H1 (cell line): ENCODE measurements around the gene GPALPP1. TPM values are rescaled to one million over a fixed set of nuclear protein-coding genes. Genes with fewer than 3 reads are reported as not detected.

Experiments used
- CTCF ChIA-PET: fragments of 300-600 bp; sonication (Branson Sonifier 250); formaldehyde crosslinking; loops from one replicate; lab custom pipeline; 2021; ENCODE audit not compliant: partially characterized antibody; lab: Charles Lee
- POLR2A ChIA-PET: fragments of 300-600 bp; sonication (Branson Sonifier 250); formaldehyde crosslinking; loops from one replicate; lab custom pipeline; 2021; ENCODE audit warnings: inconsistent platforms; ENCODE audit not compliant: partially characterized antibody; lab: Charles Lee
- DNase-seq, 2 experiments: peaks; one replicate each; pipeline versions ENCODE4 v3.0.0 to v3.0.0-alpha.2; 2010 to 2022; ENCODE audit warnings: low spot score in 2 of 2, low read depth in 1 of 2, mixed read lengths in 1 of 2
- FAIRE-seq: peaks from 2 replicates; lab custom pipeline; 2011; peaks lifted over from hg19 to GRCh38; lab: Jason Lieb, UNC
- H2AFZ ChIP-seq: 2 replicates; pipeline ENCODE4 v1.8.1; 2012; ENCODE audit warnings: low read length, inconsistent platforms
- H2AK5ac ChIP-seq: 2 replicates; pipeline ENCODE4 v1.6.1; 2013; ENCODE audit warnings: low read depth, low read length
- H2BK120ac ChIP-seq: replicated peaks from 2 replicates; pipeline ENCODE3; 2013; ENCODE audit warnings: low read depth, low read length, inconsistent platforms
- H2BK12ac ChIP-seq: 2 replicates; pipeline ENCODE4 v1.6.1; 2013; ENCODE audit warnings: low read depth, low read length
- H2BK15ac ChIP-seq: 2 replicates; pipeline ENCODE4 v1.6.1; 2013; ENCODE audit warnings: low read length
- H2BK20ac ChIP-seq: 2 replicates; pipeline ENCODE4 v1.6.1; 2013; ENCODE audit warnings: low read length
- H2BK5ac ChIP-seq: 2 replicates; pipeline ENCODE4 v1.6.1; 2013; ENCODE audit warnings: low read depth, low read length
- H3K14ac ChIP-seq: 2 replicates; pipeline ENCODE4 v1.6.1; 2013; ENCODE audit warnings: inconsistent platforms; ENCODE audit not compliant: insufficient read length
- H3K18ac ChIP-seq: 2 replicates; pipeline ENCODE4 v1.6.1; 2013; ENCODE audit warnings: low read length; ENCODE audit errors: extremely low read depth
- H3K23ac ChIP-seq: 2 replicates; pipeline ENCODE4 v1.6.1; 2013; ENCODE audit warnings: inconsistent platforms; ENCODE audit not compliant: insufficient read length
- H3K23me2 ChIP-seq: 2 replicates; pipeline ENCODE4 v1.6.1; 2013; ENCODE audit warnings: low read depth, low read length
- H3K27ac ChIP-seq: 2 replicates; pipeline ENCODE4 v1.6.1; 2011; ENCODE audit warnings: low read depth, low read length, inconsistent platforms
- H3K27me3 ChIP-seq, 4 experiments: replicated peaks in 1 of 4; 1 replicate in 1 of 4; 2 replicates in 3 of 4; pipeline versions ENCODE4 v1.6.1 to v1.8.1; 2011 to 2013; ENCODE audit warnings: low read length in 3 of 4, mild to moderate bottlenecking in 3 of 4, inconsistent platforms in 2 of 4, mixed read lengths in 2 of 4, moderate library complexity in 1 of 4; ENCODE audit not compliant: control insufficient read depth in 3 of 4, insufficient read depth in 3 of 4; ENCODE audit errors: extremely low read depth in 1 of 4
- H3K36me3 ChIP-seq, 4 experiments: 2 replicates each; pipeline versions ENCODE4 v1.6.1 to v1.8.1; 2011 to 2013; ENCODE audit warnings: mild to moderate bottlenecking in 4 of 4, low read length in 3 of 4, moderate library complexity in 2 of 4, control low read depth in 1 of 4, inconsistent platforms in 1 of 4; ENCODE audit not compliant: insufficient read depth in 4 of 4, control insufficient read depth in 2 of 4
- H3K4ac ChIP-seq: replicated peaks from 2 replicates; pipeline ENCODE3; 2013; ENCODE audit warnings: low read length, low read depth, mixed read lengths, inconsistent platforms; ENCODE audit not compliant: insufficient read length
- H3K4me1 ChIP-seq, 4 experiments: replicated peaks in 1 of 4; 1 replicate in 1 of 4; 2 replicates in 3 of 4; pipeline versions ENCODE4 v1.6.1 to v1.8.1; 2011 to 2013; ENCODE audit warnings: low read length in 3 of 4, inconsistent platforms in 2 of 4, mixed read lengths in 1 of 4; ENCODE audit not compliant: insufficient read depth in 4 of 4, control insufficient read depth in 3 of 4
- H3K4me2 ChIP-seq, 2 experiments: 2 replicates each; pipeline versions ENCODE4 v1.6.1 to v1.8.1; 2011 to 2013; ENCODE audit warnings: low read depth in 2 of 2, low read length in 2 of 2, control low read depth in 1 of 2, inconsistent platforms in 1 of 2, mild to moderate bottlenecking in 1 of 2; ENCODE audit not compliant: insufficient read depth in 1 of 2
- H3K4me3 ChIP-seq, 4 experiments: fragments of 200-600, 300-600 bp in 1 of 4; sonication (generic), shearing (Covaris generic), sonication (Bioruptor Twin) in 1 of 4; 2 replicates each; pipeline versions ENCODE4 v1.5.1 to v1.8.1; 2011 to 2016; ENCODE audit warnings: low read length in 4 of 4, low read depth in 3 of 4, control low read depth in 2 of 4, inconsistent platforms in 2 of 4, mild to moderate bottlenecking in 2 of 4, mixed read lengths in 1 of 4, moderate library complexity in 1 of 4; ENCODE audit not compliant: insufficient read depth in 2 of 4; ENCODE audit errors: extremely low read depth in 1 of 4
- H3K56ac ChIP-seq: replicated peaks from 2 replicates; pipeline ENCODE3; 2013; ENCODE audit warnings: low read depth, mild to moderate bottlenecking, mixed read lengths, low read length, inconsistent platforms; ENCODE audit not compliant: insufficient read length
- H3K79me1 ChIP-seq: 2 replicates; pipeline ENCODE4 v1.6.1; 2013; ENCODE audit warnings: low read depth, low read length, control low read depth
- H3K79me2 ChIP-seq, 2 experiments: 2 replicates each; pipeline versions ENCODE4 v1.6.1 to v1.8.1; 2012 to 2013; ENCODE audit warnings: low read length in 2 of 2, mild to moderate bottlenecking in 2 of 2, inconsistent platforms in 1 of 2; ENCODE audit not compliant: insufficient read depth in 2 of 2, control insufficient read depth in 1 of 2
- H3K9ac ChIP-seq, 4 experiments: replicated peaks in 1 of 4; 1 replicate in 1 of 4; 2 replicates in 3 of 4; pipeline versions ENCODE4 v1.6.1 to v1.8.1; 2011 to 2013; ENCODE audit warnings: low read depth in 3 of 4, low read length in 3 of 4, control low read depth in 2 of 4, mild to moderate bottlenecking in 2 of 4, moderate library complexity in 2 of 4, inconsistent platforms in 1 of 4; ENCODE audit errors: extremely low read depth in 1 of 4
- H3K9me3 ChIP-seq, 2 experiments: 2 replicates each; pipeline versions ENCODE4 v1.6.1 to v1.8.1; 2012 to 2013; ENCODE audit warnings: mild to moderate bottlenecking in 2 of 2, moderate library complexity in 2 of 2, control low read depth in 1 of 2, inconsistent platforms in 1 of 2, low read depth in 1 of 2, low read length in 1 of 2, mixed read lengths in 1 of 2; ENCODE audit not compliant: insufficient read depth in 2 of 2
- H4K20me1 ChIP-seq, 2 experiments: replicated peaks in 1 of 2; 2 replicates each; pipeline versions ENCODE3 to v1.8.1; 2011 to 2013; ENCODE audit warnings: inconsistent platforms in 2 of 2, low read length in 2 of 2, mild to moderate bottlenecking in 1 of 2; ENCODE audit not compliant: insufficient read depth in 2 of 2, control insufficient read depth in 1 of 2
- H4K5ac ChIP-seq: 2 replicates; pipeline ENCODE4 v1.6.1; 2013; ENCODE audit warnings: low read length, low read depth, mixed read lengths, inconsistent platforms; ENCODE audit not compliant: insufficient read length
- H4K8ac ChIP-seq: 2 replicates; pipeline ENCODE4 v1.8.0; 2013; ENCODE audit warnings: mild to moderate bottlenecking, moderate library complexity, low read length, inconsistent platforms; ENCODE audit not compliant: insufficient read depth; ENCODE audit errors: extremely low read depth
- H4K91ac ChIP-seq: replicated peaks from 2 replicates; pipeline ENCODE3; 2013; ENCODE audit warnings: low read length, mixed read lengths, inconsistent platforms; ENCODE audit not compliant: insufficient read length
- CHD1 ChIP-seq: IDR thresholded peaks from 2 replicates; pipeline ENCODE4 v1.6.1; 2012; ENCODE audit warnings: low read depth, low read length, improper control_type of control experiment
- CHD2 ChIP-seq: IDR thresholded peaks from 2 replicates; pipeline ENCODE4 v1.6.1; 2012; ENCODE audit warnings: low read length, improper control_type of control experiment
- KDM4A ChIP-seq: IDR thresholded peaks from one replicate; pipeline ENCODE4 v1.7.1; 2012; ENCODE audit warnings: low read depth, mild to moderate bottlenecking, moderate library complexity, low read length, inconsistent platforms; ENCODE audit not compliant: severe bottlenecking
- RAD21 ChIP-seq, 2 experiments: IDR thresholded peaks in 1 of 2; conservative IDR thresholded peaks in 1 of 2; 2 replicates each; pipeline ENCODE4 v1.6.1; 2011; ENCODE audit warnings: low read depth in 2 of 2, low read length in 2 of 2, improper control_type of control experiment in 1 of 2, inconsistent platforms in 1 of 2, mild to moderate bottlenecking in 1 of 2, moderate library complexity in 1 of 2
- RFX5 ChIP-seq: IDR thresholded peaks from 2 replicates; pipeline ENCODE4 v1.6.1; 2011; ENCODE audit warnings: low read depth, low read length, improper control_type of control experiment, borderline replicate concordance
- WGBS, 2 experiments: shearing (Covaris generic) in 1 of 2; methylation state at CpG; one replicate each; pipeline versions ENCODE4 v1.1.6 to v1.1.7; 2013 to 2015; ENCODE audit warnings: low lambda C conversion rate in 2 of 2, mixed read lengths in 2 of 2, inconsistent platforms in 1 of 2, low coverage in 1 of 2, missing lambda C conversion rate in 1 of 2; ENCODE audit not compliant: insufficient replicate concordance in 2 of 2, insufficient coverage in 1 of 2, insufficient read length in 1 of 2; ENCODE audit errors: extremely low coverage in 1 of 2, missing lambda C conversion rate in 1 of 2; 5-methylcytosine and 5-hydroxymethylcytosine counted together
- polyA plus RNA-seq, 7 experiments: library from polyadenylated mRNA; depleted of rRNA in 3 of 7; stranded (reverse) in 5 of 7; unstranded in 2 of 7; fragments of >200 nt in 5 of 7; fragments of 200-250 nt in 2 of 7; gene quantifications; 1 replicate in 5 of 7; 2 replicates in 1 of 7; 4 replicates in 1 of 7; pipeline versions ENCODE4 v1.2.1 to v1.2.3, GENCODE V29; 2011 to 2013; ENCODE audit warnings: missing spikeins in 2 of 7, mixed read lengths in 2 of 7
- total RNA-seq: library from RNA; stranded (reverse); fragmentation: NEBNext Ultra II Directional; extraction: Animal tissue kit (Norgen Biotek cat#: 25700); gene quantifications from 2 replicates; pipeline ENCODE4 v1.2.1, GENCODE V29; 2021

The GPALPP1 gene
- total and polyA plus RNA-seq, 2 of the 8 experiments (the other 6 are each of a cell fraction or from before 2014, with no cell fraction given), result 8.5 to 26.1 TPM

DNA sequence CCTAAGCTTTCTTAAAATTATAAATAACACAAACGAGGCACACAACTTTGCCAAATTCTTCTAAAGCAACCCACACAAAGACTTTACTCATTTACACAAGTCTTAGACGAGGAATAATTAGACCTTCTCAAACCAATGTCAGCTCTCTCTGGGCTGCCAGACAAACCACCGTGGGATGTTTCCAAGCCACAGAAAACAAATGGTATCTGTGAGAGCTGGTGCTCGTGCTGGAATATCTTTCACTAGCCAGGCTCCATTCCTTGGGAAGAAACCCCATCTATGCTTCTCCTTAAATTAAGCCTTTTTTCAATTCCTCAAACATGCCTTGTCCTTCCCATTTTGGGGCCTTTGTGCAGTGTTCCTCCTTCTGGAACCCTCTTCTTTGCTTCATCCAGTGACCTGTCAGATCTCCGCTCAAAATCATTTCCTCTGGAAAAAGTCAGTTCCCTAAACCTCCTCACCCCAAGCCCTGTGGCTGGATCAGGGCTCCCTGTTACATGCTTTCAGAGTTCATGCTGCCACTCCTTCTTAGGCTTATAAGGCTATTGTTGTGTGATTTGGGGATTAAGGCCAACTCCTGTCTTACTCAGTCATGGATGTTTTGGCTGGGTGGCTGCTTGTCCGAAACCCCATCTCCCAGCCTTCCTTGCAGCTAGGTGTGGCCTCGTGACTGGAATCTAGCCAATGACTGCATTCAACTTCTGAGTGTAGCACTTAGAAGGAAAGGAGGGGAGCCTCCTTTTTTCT is 66.7 kb downstream of the GPALPP1 start:
- Histone ChIP-seq H2AFZ (peak overlapping the region; percentile 93), H3K14ac (no peak overlapping the region), H3K23ac (no peak overlapping the region), H3K9me3 (no peaks in the 10 kb centered on the region), H2BK15ac (0 out of 2 replicates have a peak overlapping the region, but pooled peaks have one; percentile 40), H3K4me3 (no peak overlapping the region), H2BK20ac (no peak overlapping the region), H3K27ac (no peak overlapping the region), H3K27me3 (no peaks in the 10 kb centered on the region), H3K79me2 (no peaks in the 10 kb centered on the region), H3K18ac (no peak overlapping the region), H3K23me2 (no peaks in the 10 kb centered on the region), H2BK5ac (no peak overlapping the region), H4K20me1 (no peaks in the 10 kb centered on the region), H3K4me1 (no peaks in the 10 kb centered on the region), H3K79me1 (no peaks in the 10 kb centered on the region), H3K36me3 (no peaks in the 10 kb centered on the region), H4K8ac (no peak overlapping the region), H4K91ac (no peak overlapping the region), H2AK5ac (no peak overlapping the region), H2BK12ac (no peak overlapping the region), H4K5ac (no peak overlapping the region), H3K4ac (no peak overlapping the region), H3K56ac (no peak overlapping the region), H3K4me2 (no peak overlapping the region), H3K9ac (no peak overlapping the region), H2BK120ac (no peak overlapping the region)
- FAIRE-seq (no peak), DNase-seq (no peak)
- ChIA-PET CTCF (interaction anchor here (0.6 to 3.6 kb wide), 5 partner anchors 9 to 253 kb away, joined by 3 to 17 read pairs (median 5); no protein-coding TSS in a partner anchor), POLR2A (interaction anchor here (0.8 kb wide), 1 partner anchor 279 kb away, joined by 4 read pairs; no protein-coding TSS in a partner anchor)
- 88% methylated on average over 7 of the region's 7 CpGs; no CpG with 5 or more reads in 1 of the 2 experiments for WGBS, 2 experiments
- no peak for TF ChIP-seq CHD2
- TF ChIP-seq RFX5, result no peak
- no peak for TF ChIP-seq CHD1
- no peak for TF ChIP-seq KDM4A
- TF ChIP-seq RAD21 (IDR thresholded peaks at IDR 0.05 in 1 of 2, conservative IDR thresholded peaks at IDR 0.05 in 1 of 2; ENCODE audit: low read depth in 2 of 2, low read length in 2 of 2), result no peak
